Suprapubic skin (tissue), 3 donors: ENCODE measurements around the gene STX1A.
"Not testable (repeated sequence)": the region's sequence is repeated elsewhere in the genome, so short reads cannot be mapped to it uniquely, and the experiment has no call there.

Source experiments
- CTCF ChIP-seq, 2 donors: fragments of 200-600 bp in 1 of 2; fragments of 450-650 bp in 1 of 2; sonication (generic) in 1 of 2; IDR thresholded peaks; one replicate each; pipeline ENCODE4 v1.5.1; 2016 to 2019; ENCODE audit warnings: antibody characterized with exemption in 2 of 2, mild to moderate bottlenecking in 1 of 2, moderate library complexity in 1 of 2
- POLR2A ChIP-seq, 2 donors: fragments of 450-650 bp; IDR thresholded peaks; one replicate each; pipeline ENCODE4 v1.6.1; 2017; ENCODE audit warnings: antibody characterized with exemption in 2 of 2, mild to moderate bottlenecking in 2 of 2, moderate library complexity in 2 of 2

DNA sequence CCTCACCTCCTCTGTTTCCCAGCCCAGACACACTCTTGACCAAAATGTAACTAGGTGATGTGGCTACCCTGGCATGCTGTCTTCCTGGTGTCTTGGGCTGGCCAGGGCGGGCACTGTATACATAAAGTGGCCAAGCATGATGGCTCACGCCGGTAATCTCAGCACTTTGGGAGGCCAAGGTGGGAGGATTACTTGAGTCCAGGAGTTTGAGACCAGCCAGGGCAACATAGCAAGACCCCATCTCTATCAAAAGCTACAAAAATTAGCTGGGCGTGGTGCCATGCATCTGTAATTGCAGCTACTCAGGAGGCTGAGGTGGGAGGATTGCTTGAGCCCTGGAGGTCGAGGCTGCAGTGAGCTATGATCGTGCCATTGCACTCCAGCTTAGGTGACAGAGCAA, 6.2 kb downstream of the STX1A start:
- not testable (repeated sequence) for TF ChIP-seq CTCF, POLR2A (IDR thresholded peaks at IDR 0.05)
